GM19035 (cell line): ENCODE measurements around the gene DNMT1.

Source experiments
- ATAC-seq: cut with Tn5 transposase; IDR thresholded peaks from one replicate; pipeline ENCODE4 v1.9.1; 2021; ENCODE audit not compliant: unreplicated experiment

DNMT1 gene

GRCh38 chr19:10115392-10116084 lies 79.2 kb downstream of the DNMT1 start:
- ATAC-seq = no peak

DNA sequence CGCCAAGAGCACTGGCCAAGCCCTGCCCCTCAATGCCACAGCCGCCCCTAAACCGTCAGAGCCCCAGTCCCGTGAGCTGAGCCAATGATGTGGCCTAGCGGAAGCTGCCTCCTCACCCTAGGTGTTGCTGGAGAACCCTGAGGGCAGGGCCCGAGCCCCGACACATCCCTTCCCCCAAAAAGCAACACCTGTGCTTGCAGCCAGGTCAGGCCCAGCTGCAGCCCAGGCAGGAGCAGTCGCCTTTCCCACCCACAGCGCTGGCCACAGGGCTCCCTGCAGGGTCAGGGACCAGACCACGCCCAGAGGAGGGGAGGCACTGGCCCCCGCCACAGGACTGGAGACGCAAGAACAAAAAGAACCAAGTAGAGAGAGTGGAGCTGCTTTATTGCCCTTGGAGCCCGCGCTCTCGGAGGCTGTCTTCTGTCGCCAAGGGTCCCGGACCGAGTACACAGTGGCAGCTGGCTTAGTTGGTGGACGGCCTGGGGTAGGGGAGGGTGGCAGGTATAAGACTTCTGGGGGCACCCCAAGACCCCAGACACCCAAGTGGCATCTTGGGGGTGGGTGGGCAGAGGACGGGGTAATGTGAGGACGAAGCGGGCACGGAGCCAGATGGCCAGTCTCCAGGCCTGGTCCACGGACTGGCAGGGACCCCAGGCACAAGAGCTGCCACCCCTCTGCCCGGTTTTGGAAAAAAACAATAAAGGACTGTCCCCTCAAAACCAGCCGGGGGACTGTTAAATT lies 79.9 kb downstream of the DNMT1 start:
- ATAC-seq = no peak

- no peak for ATAC-seq
Measured at GRCh38 chr19:10113964-10114650, 80.6 kb downstream of the DNMT1 start.

- ATAC-seq = no peak
Measured at GRCh38 chr19:10113592-10113963, 81.2 kb downstream of the DNMT1 start.

- no peak for ATAC-seq
Measured at GRCh38 chr19:10112895-10113591, 81.7 kb downstream of the DNMT1 start.

DNA sequence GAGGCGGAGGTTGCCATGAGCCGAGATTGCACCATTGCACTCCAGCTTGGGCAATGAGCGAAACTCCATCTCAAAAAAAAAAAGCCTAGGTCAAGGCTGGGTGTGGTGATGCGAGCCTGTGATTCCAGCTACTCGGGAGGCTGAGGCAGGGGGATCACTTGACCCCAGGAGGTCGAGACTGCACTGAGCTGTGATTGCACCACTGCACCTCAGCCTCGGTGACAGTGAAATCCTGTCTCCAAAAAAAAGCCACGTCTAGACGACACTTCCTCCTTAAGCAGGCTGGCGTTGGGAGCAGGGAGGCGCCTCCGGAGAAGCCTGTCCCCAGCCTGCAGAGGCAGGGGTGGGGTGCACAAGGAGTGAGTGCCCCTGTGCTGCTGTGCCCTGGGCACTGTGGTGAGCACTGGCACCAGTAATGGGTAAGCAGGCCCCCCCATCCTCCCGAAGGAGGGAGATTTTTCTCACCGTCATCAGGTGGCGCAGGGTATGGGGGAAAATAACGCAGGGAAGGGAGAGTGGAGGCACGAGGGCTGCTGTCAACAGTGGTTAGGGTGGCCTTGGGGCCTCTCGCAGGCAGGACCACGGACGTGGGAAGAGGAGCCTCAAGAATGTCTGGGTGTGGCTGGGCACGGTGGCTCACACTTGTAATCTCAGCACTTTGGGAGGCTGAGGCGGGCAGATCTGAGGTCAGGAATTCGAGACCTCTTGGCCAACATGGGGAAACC lies 82.6 kb downstream of the DNMT1 start:
- ATAC-seq = no peak

GRCh38 chr19:10111405-10111811 lies 83.3 kb downstream of the DNMT1 start, which contains the start of gene P2RY11:
P2RY11 (plus strand) TSS chr19:10111693; CDS start chr19:10111722, 29 bp downstream.
- no peak for ATAC-seq

DNA sequence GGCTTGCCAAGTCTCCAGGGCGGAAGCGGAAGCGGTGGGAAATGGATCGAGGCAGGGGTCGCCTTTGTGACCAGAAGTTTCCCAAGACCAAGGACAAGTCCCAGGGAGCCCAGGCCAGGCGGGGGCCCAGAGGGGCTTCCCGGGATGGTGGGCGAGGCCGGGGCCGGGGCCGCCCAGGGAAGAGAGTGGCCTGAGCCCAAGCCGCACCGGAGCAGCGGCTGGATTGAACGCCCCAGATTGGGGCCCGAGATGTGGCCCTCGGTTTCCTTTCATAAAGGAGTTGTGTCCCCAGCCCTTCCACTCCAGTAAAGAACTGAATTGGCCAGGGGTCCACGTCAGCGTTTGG lies 83.8 kb downstream of the DNMT1 start:
- ATAC-seq = no peak

GRCh38 chr19:10110076-10110971 lies 84.4 kb downstream of the DNMT1 start:
- no peak for ATAC-seq

DNA sequence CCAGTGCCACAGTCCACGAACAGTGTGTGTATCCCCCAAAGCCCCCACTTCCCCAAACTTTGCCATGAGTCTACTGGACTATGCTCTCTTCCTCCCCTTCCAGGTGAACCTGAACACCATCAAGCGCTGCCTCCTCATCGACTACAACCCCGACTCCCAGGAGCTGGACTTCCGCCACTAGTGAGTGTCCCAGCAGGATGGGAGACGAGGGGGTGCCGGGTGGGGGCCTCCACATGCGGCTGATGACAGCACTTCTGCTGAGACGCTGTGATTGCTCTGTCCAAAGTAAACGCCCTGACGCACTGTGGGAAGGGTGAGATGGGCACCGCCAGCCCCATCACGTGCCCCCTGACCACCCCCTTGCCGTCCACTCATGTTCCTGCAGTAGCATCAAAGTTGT lies 85.2 kb downstream of the DNMT1 start:
- ATAC-seq = no peak

- no peak for ATAC-seq
Measured at GRCh38 chr19:10107817-10108367, 86.9 kb downstream of the DNMT1 start.

GRCh38 chr19:10107254-10107653 lies 87.5 kb downstream of the DNMT1 start:
- ATAC-seq = no peak

DNA sequence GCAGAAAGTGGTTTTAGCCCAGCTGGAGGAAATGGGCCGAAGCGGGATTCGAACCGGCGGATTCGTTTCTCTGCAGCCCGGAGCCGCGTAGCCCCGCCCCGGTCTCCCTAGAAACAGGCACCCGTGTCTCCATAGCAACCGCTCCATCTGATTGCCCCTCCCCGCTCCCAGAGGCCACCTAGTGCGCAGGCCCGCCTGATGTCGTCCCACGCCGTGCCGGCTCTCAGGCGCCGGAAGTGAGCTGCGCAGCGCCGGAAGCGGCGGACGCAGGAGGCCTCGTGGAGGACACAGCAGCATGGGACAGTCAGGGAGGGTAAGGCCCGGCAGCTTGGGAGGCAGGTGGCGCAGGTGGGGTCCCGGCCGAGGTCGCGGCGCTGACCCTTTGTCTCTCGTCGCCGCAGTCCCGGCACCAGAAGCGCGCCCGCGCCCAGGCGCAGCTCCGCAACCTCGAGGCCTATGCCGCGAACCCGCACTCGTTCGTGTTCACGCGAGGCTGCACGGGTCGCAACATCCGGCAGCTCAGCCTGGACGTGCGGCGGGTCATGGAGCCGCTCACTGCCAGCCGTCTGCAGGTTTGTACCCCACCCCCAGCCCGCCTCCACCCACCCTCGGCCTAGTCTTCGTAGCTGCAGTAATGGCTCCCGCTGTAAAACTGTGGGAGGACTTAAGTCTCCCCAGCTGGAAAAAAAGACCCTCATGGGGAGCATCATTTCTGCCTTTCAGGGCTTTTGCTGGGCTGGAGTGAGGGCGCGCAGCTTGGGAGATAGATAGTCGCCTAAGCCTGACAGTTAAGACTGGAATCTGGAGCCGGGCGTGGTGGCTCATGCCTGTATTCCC lies 88.4 kb downstream of the DNMT1 start, which contains the start of gene PPAN:
TSS of gene PPAN (plus strand) at position 263 of the 837 bp plus-strand sequence. CDS start at position 296, 33 bp downstream.
- ATAC-seq = peak; percentile 45

DNA sequence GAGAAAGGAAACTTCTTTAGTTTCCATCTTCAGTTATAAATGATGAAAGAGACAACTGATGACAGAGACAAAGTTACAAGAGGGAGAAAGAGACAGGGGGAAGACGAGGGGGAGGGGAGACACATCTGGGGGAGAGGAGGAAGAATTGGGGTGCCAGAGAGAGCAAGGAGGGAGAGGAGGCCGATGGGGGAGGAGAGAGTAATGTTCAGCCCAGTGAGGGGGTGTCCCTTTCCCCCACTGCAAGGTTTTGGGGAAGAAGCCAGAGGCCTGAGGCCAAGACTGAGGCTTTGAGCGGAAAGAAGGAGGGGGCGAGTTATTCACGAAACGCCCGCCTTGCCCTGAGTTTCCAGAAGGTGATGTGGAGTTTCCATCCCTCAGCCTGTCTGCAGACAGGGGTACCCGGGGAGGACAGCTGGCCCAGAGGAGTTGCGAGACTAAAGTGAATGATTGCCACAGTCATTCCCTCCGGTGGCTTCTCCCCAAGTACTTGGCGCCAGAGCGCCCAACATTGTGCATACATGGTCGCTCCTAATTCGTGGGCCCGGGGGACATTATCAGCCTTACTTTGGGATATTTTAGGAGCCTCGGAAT lies 89.1 kb downstream of the DNMT1 start:
- ATAC-seq = peak; percentile 14

DNA sequence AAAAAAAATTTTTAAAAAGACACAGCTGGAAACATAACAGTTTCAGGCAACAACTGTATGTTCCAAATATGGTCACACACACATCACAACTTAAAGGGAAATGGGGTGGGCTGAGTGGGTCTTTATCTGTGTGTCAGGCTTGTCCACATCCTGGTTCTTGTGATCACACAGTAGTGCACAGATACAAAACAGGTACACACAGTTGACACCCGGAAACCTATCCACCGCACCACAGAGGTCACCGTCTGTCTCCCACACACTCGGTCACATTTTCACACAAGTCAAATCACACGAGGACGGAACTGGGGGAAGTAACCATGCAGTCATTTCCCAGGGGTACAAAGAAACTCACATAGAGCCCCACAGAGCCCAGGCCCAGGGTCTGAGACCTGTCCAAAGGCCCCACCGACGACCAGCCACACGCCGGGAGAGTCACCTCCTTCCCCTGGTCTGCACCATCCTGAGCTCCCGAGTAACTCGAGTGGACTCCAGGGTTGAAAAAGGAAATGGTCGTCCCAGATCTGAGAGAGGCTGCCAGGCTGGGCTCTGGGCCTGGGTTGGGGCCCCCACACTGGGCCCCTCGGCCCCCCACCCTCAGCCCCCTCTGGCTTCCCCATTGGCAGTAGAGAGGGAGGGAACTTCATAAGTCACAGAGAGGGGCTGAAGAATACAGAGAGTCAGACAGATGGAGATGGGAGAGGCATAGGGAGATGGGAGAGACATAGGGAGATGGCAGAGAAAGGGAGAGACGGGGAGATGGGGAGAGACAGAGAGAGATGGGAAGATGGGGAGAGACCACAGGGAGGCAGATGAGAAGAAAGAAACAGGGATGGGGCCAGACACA lies 89.9 kb downstream of the DNMT1 start:
- peak; percentile 44 for ATAC-seq

- ATAC-seq = no peak
Measured at GRCh38 chr19:10104130-10104513, 90.6 kb downstream of the DNMT1 start.

DNA sequence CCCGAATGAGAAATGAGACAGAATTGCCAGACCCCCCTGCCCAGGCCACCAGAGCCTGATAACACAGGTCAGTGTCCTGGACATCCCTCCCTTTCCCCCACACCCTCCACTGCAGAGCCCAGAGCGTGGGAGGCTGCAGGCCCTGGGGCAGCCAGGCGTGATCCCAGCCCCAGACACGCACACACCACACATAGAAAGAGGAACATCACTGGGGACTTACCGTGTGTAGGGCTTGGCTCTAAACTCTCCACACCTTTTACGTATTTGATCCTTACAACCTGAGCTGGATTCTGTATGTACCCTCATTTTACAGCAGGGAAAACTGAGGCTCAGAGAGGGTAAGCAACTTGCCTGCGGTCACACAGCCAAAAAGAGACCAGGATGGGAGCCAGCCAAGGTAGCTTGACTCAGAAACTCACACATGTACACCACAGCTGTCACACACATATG lies 91.9 kb downstream of the DNMT1 start:
- ATAC-seq = no peak
